GM18505 (cell line): Measurements from ENCODE around the gene APEX1.

ENCODE experiments used
- ATAC-seq: cut with Tn5 transposase; IDR thresholded peaks from one replicate; pipeline ENCODE4 v1.9.1; 2021; ENCODE audit not compliant: unreplicated experiment
- POLR2A ChIP-seq: IDR thresholded peaks from 4 replicates; pipeline ENCODE4 v1.6.1; 2011; ENCODE audit warnings: borderline replicate concordance; ENCODE audit not compliant: insufficient read depth, insufficient read length; ENCODE audit errors: extremely low read depth

APEX1 gene

DNA sequence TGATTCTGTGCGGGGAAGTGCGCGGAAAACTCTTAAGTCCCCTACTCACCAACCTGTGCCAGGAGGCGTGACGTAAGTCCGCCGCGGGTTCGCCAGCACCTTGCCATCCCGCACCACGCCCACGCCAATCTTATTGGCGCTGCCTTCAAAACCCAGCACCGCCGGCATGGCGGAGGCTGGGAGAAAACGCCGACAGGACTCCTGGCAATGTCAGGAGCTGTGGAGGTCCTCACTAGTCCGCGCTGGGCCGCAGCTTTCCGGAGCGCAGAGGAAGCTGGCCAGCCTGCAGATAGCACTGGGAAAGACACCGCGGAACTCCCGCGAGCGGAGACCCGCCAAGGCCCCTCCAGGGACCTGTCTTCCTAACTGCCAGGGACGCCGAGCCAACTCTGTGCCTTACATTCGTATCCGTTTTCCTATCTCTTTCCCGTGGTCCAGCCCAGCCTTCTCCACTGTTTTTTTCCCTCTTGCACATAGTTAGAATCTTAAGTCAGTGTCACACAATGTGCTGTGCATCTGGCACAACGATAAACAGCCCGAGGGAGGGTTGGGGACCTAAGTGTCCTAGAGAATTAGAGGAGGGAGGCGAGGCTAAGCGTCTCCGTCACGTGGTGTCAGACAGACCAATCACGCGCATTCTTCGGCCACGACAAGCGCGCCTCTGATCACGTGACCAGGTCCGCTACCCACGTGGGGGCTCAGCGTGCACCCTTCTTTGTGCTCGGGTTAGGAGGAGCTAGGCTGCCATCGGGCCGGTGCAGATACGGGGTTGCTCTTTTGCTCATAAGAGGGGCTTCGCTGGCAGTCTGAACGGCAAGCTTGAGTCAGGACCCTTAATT, at the start of gene APEX1, which contains the start of gene OSGEP:
Gene APEX1 (plus strand): TSS at position 711 of the 839 bp plus-strand sequence. CDS start 420 bp downstream, outside the sequence.
Gene OSGEP (minus strand): TSS at position 297 of the 839 bp plus-strand sequence. CDS start 129 bp downstream, at position 168.
- ATAC-seq: peak; percentile 83
- TF ChIP-seq POLR2A: peak; percentile 76

- no peak for ATAC-seq
- no peak for TF ChIP-seq POLR2A
These were observed 45.8 kb upstream of the APEX1 start for GRCh38 chr14:20409226-20409625.

GRCh38 chr14:20412411-20412810, 42.6 kb upstream of the APEX1 start:
- no peak for TF ChIP-seq POLR2A
- peak; percentile 39 for ATAC-seq

DNA sequence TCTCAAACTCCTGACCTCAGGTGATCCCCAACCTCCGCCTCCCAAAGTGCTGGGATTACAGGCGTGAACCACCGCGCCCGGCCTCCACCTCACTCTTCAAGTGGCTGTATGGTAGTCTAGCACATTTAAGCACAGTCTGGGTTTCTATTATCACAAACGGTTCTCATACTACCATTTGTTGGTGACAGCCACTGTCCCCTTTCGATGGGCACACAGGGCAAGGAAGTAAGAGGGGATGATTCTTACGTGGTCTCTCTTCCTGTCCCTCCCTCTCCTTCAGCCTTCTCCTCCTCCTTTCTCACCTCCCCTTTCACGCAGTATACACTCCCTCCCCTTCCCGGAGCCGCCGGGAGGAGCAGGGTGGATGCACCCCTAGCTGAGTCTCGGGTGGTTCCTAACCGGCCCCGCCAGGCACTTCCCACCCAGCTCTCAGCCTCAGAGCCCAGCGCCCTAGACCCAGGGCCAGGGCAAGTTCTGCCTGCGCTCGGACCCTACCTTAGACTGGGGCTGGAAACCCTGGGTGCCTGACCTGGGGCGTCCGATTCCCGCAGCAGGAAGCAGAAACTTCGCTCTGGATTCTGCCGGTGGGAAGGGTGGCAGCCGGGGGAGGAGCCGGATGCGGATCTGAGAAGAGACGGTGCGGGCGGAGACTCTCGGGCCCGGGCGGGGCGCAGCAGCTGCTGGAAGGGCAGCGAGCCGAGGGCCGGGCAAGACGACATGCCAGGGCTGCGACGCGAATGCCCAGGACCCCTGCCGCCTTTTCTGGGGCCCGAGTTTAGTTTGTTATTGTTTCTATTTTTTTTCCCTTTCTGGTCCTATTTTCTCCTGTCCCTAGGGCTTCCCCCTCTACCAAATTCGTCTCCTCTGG, 41.9 kb upstream of the APEX1 start, which contains the start of gene TEP1:
Gene TEP1 (minus strand): TSS at position 626 of the 868 bp plus-strand sequence. CDS start 5,062 bp downstream, outside the sequence.
- peak; percentile 77 for TF ChIP-seq POLR2A
- ATAC-seq: peak; percentile 75

DNA sequence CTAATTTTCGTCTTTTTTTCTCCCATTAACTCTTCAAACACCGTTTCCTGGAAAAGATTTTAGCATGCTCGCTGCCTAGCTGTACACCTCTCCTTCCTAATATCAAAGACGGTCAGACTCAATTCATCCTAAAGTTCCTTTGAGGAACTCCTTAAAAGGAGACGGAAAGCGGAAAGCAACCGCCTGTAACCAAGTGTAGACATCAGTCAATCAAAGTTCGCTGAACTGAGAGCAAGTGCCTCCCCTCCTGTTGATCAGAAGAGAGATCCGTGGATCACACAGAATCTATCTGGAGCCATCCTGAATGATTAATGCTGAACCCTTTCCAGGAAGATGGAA, 41.3 kb upstream of the APEX1 start:
- TF ChIP-seq POLR2A: no peak
- peak; percentile 37 for ATAC-seq

DNA sequence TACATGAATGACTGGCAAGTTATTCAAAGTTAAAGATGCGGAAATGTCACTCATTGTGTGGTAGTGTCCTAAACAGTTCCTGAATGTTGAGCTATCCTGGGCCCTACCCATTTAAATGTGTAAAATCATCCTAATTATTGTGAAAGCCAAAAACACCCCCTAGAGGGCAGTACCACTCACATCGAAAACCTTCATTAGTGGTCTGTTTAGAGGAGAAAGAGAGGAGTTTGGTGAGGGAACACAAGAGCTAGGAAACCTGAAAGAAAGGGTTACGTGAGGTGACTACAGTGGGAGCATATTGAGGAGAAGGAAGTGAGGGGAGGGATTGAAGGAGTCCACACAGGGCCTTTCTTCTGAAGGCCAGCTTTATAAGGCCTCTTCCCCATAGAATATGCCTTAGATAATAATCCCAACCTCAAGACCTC, 39.2 kb upstream of the APEX1 start:
- TF ChIP-seq POLR2A: no peak
- no peak for ATAC-seq

DNA sequence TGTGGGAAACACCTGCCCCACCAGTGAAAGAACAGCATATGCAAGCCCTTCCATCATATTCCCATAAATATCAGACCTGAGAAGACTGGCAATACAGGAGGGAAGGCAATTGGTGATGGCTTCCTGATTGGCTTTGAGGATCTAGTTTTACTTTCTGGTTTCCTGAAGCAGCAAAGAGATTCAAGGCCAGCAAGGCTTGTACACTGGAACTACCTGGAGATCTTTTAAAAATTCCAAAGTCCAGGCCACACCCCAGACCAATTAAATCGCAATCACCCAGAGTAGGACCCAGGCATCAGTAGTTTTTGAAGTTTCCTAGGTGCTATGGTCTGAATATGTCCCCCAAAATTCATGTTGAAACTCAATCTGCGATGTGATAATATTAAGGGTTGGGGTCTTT, 38.8 kb upstream of the APEX1 start:
- TF ChIP-seq POLR2A: peak; percentile 21
- ATAC-seq: no peak

GRCh38 chr14:20417250-20418186, 37.5 kb upstream of the APEX1 start:
- ATAC-seq: no peak
- no peak for TF ChIP-seq POLR2A

DNA sequence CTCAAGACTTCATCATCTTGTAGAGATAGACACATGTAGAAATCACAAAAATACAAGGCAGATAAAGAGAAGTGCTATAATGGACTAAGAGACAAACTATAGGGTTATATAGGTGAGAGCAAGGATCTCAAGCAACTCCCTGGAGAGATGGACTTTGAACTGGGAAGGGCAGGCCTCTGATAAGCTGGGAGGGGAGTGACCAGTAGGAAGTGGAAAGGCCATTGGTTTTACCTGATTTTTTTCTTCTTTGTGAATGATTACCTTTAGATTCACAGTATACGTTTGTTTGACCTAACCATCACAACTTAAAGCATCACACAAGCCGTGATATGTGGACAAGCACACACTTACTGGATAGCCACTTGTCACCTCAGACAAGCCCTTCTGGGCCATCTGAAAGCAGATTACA, 36.5 kb upstream of the APEX1 start:
- no peak for TF ChIP-seq POLR2A
- no peak for ATAC-seq

- no peak for TF ChIP-seq POLR2A
- no peak for ATAC-seq
These were observed 35.6 kb upstream of the APEX1 start for GRCh38 chr14:20419419-20419818.

GRCh38 chr14:20421267-20421666, 33.8 kb upstream of the APEX1 start:
- ATAC-seq: no peak
- TF ChIP-seq POLR2A: no peak

- TF ChIP-seq POLR2A: no peak
- no peak for ATAC-seq
These were observed 32.1 kb upstream of the APEX1 start for GRCh38 chr14:20422886-20423285.
